OCI-LY1 (cell line): Measurements from ENCODE around the gene IFT172.

Experiments used
- H2AFZ ChIP-seq: fragments of 200-600 bp; sonication (generic), shearing (Covaris generic); 2 replicates; pipeline ENCODE4 v1.6.0; 2014; ENCODE audit warnings: antibody characterized with exemption, mild to moderate bottlenecking, low read length
- H3F3A ChIP-seq: fragments of 200-600 bp; sonication (generic), shearing (Covaris generic); 2 replicates; pipeline ENCODE4 v1.6.0; 2014; ENCODE audit warnings: mild to moderate bottlenecking, antibody characterized with exemption, low read length, moderate library complexity; ENCODE audit not compliant: insufficient read depth
- H3K27ac ChIP-seq: fragments of 200-600 bp; sonication (generic); 2 replicates; pipeline ENCODE4 v1.5.1; 2014; ENCODE audit warnings: low read length, mixed run types, mild to moderate bottlenecking, low read depth; ENCODE audit not compliant: poor library complexity, severe bottlenecking
- H3K27me3 ChIP-seq: fragments of 200-600 bp; sonication (generic); 2 replicates; pipeline ENCODE4 v1.6.0; 2014; ENCODE audit warnings: antibody characterized with exemption, mild to moderate bottlenecking, low read length, moderate library complexity; ENCODE audit not compliant: insufficient read depth
- H3K36me3 ChIP-seq: fragments of 200-600 bp; sonication (generic); 2 replicates; pipeline ENCODE4 v1.6.1; 2014; ENCODE audit warnings: mild to moderate bottlenecking, antibody characterized with exemption, low read length, moderate library complexity, mixed read lengths; ENCODE audit not compliant: insufficient read depth
- H3K4me1 ChIP-seq: fragments of 200-600 bp; sonication (generic); 2 replicates; pipeline ENCODE4 v1.5.1; 2014; ENCODE audit warnings: mild to moderate bottlenecking, low read length, moderate library complexity; ENCODE audit not compliant: insufficient read depth, severe bottlenecking
- H3K4me2 ChIP-seq: fragments of 200-600 bp; sonication (generic), shearing (Covaris generic); 2 replicates; pipeline ENCODE4 v1.6.1; 2014; ENCODE audit warnings: low read length
- H3K4me3 ChIP-seq: fragments of 200-600 bp; sonication (generic); 2 replicates; pipeline ENCODE4 v1.5.1; 2014; ENCODE audit warnings: low read length, low read depth, mild to moderate bottlenecking, mixed read lengths; ENCODE audit not compliant: poor library complexity, severe bottlenecking
- H3K79me2 ChIP-seq: fragments of 200-600 bp; shearing (Covaris generic); 2 replicates; pipeline ENCODE4 v1.6.1; 2016; ENCODE audit warnings: mixed run types, low read length, mixed read lengths; ENCODE audit not compliant: insufficient read depth
- H3K9ac ChIP-seq: fragments of 200-600 bp; sonication (generic), shearing (Covaris generic); 2 replicates; pipeline ENCODE4 v1.6.1; 2014; ENCODE audit warnings: mild to moderate bottlenecking, low read length, mixed read lengths
- H3K9me2 ChIP-seq: fragments of 200-600 bp; sonication (generic), shearing (Covaris generic); 2 replicates; pipeline ENCODE4 v1.6.1; 2014; ENCODE audit warnings: low read depth, mild to moderate bottlenecking, low read length, mixed read lengths
- H3K9me3 ChIP-seq: fragments of 200-600 bp; shearing (Covaris generic); 2 replicates; pipeline ENCODE4 v1.6.1; 2014; ENCODE audit warnings: low read length, mixed read lengths
- H4K20me1 ChIP-seq: fragments of 200-600 bp; sonication (generic), shearing (Covaris generic); 2 replicates; pipeline ENCODE4 v1.6.0; 2016; ENCODE audit warnings: mild to moderate bottlenecking, low read length; ENCODE audit not compliant: insufficient read depth
- CTCF ChIP-seq: fragments of 200-600 bp; sonication (generic), shearing (Covaris generic); IDR thresholded peaks from 2 replicates; pipeline ENCODE4 v1.5.1; 2017; ENCODE audit warnings: mild to moderate bottlenecking, antibody characterized with exemption, low read length, moderate library complexity, mixed read lengths
- EZH2 ChIP-seq: fragments of 200-600 bp; sonication (generic), shearing (Covaris generic); IDR thresholded peaks from 2 replicates; pipeline ENCODE4 v1.8.0; 2017; ENCODE audit warnings: borderline replicate concordance, mixed run types, mild to moderate bottlenecking, antibody characterized with exemption, low read length, moderate library complexity, mixed read lengths

Gene IFT172

GRCh38 chr2:27464443-27464842, 25.1 kb downstream of the IFT172 start:
- H3K79me2 ChIP-seq = no peaks in the 10 kb centered on the region
- H3K9me3 ChIP-seq = no peaks in the 10 kb centered on the region
- TF ChIP-seq CTCF (no peak), EZH2 (no peak)
- no peak overlapping the region for H3K4me3 ChIP-seq
- H3K9ac ChIP-seq = no peak overlapping the region
- no peak overlapping the region for H3K4me2 ChIP-seq
- no peaks in the 10 kb centered on the region for H3F3A ChIP-seq
- no peaks in the 10 kb centered on the region for H3K9me2 ChIP-seq
- H3K4me1 ChIP-seq = no peaks in the 10 kb centered on the region
- no peaks in the 10 kb centered on the region for H3K27me3 ChIP-seq
- no peak overlapping the region for H3K27ac ChIP-seq
- no peak overlapping the region for H2AFZ ChIP-seq
- no peaks in the 10 kb centered on the region for H3K36me3 ChIP-seq
- no peaks in the 10 kb centered on the region for H4K20me1 ChIP-seq

- H3K36me3 ChIP-seq = no peaks in the 10 kb centered on the region
- no peak overlapping the region for H3K4me2 ChIP-seq
- no peaks in the 10 kb centered on the region for H3K79me2 ChIP-seq
- no peak overlapping the region for H3K4me3 ChIP-seq
- H2AFZ ChIP-seq = no peak overlapping the region
- no peaks in the 10 kb centered on the region for H3K9me3 ChIP-seq
- no peak overlapping the region for H3K27ac ChIP-seq
- H3K4me1 ChIP-seq = no peaks in the 10 kb centered on the region
- H3K9ac ChIP-seq = no peak overlapping the region
- H3K27me3 ChIP-seq = no peaks in the 10 kb centered on the region
- H3F3A ChIP-seq = no peaks in the 10 kb centered on the region
- no peaks in the 10 kb centered on the region for H4K20me1 ChIP-seq
- no peak for TF ChIP-seq CTCF
- TF ChIP-seq EZH2 = no peak
- no peaks in the 10 kb centered on the region for H3K9me2 ChIP-seq
Measured at GRCh38 chr2:27461118-27461517, 28.4 kb downstream of the IFT172 start.

GRCh38 chr2:27453968-27454367, 35.6 kb downstream of the IFT172 start:
- Histone ChIP-seq H3K9ac (no peak overlapping the region), H3F3A (no peaks in the 10 kb centered on the region), H2AFZ (no peak overlapping the region), H4K20me1 (no peaks in the 10 kb centered on the region), H3K9me3 (no peaks in the 10 kb centered on the region), H3K36me3 (peaks cover 14% of the 10 kb centered on the region; the same call in 1 of the 2 replicates), H3K79me2 (no peaks in the 10 kb centered on the region), H3K4me3 (no peak overlapping the region), H3K27ac (no peak overlapping the region), H3K9me2 (no peaks in the 10 kb centered on the region), H3K4me2 (no peak overlapping the region), H3K4me1 (no peaks in the 10 kb centered on the region), H3K27me3 (no peaks in the 10 kb centered on the region)
- TF ChIP-seq CTCF = no peak
- no peak for TF ChIP-seq EZH2
